ENCODE data around the gene TAS2R3.

The TAS2R3 gene

GRCh38 chr7:141788296-141788695 lies 24.4 kb downstream of the TAS2R3 start:
- DNase-seq = no peak

DNA sequence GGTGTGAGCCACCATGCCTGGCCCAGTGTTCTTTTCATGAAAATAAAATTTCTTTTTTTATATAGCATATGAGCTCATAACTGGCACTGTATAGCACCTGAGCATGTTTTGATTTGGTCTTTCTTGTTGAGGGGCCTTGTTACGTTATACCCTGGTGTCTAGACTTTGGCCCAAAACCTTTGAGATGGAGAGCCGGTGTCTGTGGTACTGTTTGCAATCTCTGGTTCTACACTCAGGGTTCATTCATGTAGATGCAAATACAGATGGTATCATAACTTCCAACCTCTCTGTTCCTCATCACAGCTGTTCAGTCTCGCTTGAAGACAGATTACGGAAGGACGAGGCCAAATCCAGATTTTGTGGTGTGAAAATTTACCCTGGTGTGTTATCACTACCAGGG lies 26.0 kb downstream of the TAS2R3 start, which contains the start of gene TAS2R5:
TAS2R5 (plus strand) TSS at position 301 of the 400 bp plus-strand sequence. CDS start 145 bp downstream, outside the sequence.
- DNase-seq = no peak

GRCh38 chr7:141792526-141792925 lies 28.6 kb downstream of the TAS2R3 start:
- DNase-seq = no peak
